MCF 10A (cell line): ENCODE results near the gene C1QL1. TPM values are rescaled to one million over a fixed set of nuclear protein-coding genes. Genes with fewer than 3 reads are reported as not detected.

Source experiments
- BruUV-seq: library from RNA; stranded (reverse); fragments of 400-500 nt; replicated peaks from 2 replicates; lab custom pipeline; 2021; lab: Mats Ljungman, UMichigan
- CTCF ChIA-PET: fragments of 300-600 bp; sonication (Branson Sonifier 250); formaldehyde crosslinking; extraction: SDS; loops from one replicate; lab custom pipeline; 2021; ENCODE audit warnings: antibody characterized with exemption, inconsistent platforms; lab: Yijun Ruan, JAX
- POLR2A ChIA-PET: fragments of 300-600, 350-650 bp; sonication (Branson Sonifier 250); formaldehyde crosslinking; extraction: SDS; loops from one replicate; lab custom pipeline; 2020; ENCODE audit warnings: antibody characterized with exemption, inconsistent platforms; lab: Yijun Ruan, JAX
- DNase-seq: peaks from one replicate; pipeline ENCODE4 v3.0.0-alpha.2; 2018; ENCODE audit not compliant: unreplicated experiment
- H3K27ac Mint-ChIP-seq: one replicate; pipeline ENCODE4 v1.8.0; 2022; ENCODE audit warnings: mild to moderate bottlenecking, low read depth, mixed read lengths; ENCODE audit not compliant: unreplicated experiment
- H3K27me3 Mint-ChIP-seq: one replicate; pipeline ENCODE4 v1.8.0; 2022; ENCODE audit warnings: mixed read lengths; ENCODE audit not compliant: insufficient read depth, unreplicated experiment
- H3K36me3 Mint-ChIP-seq: one replicate; pipeline ENCODE4 v1.8.0; 2022; ENCODE audit warnings: mild to moderate bottlenecking, moderate library complexity, mixed read lengths; ENCODE audit not compliant: insufficient read depth, unreplicated experiment
- H3K4me1 Mint-ChIP-seq: one replicate; pipeline ENCODE4 v1.8.0; 2022; ENCODE audit warnings: mixed read lengths; ENCODE audit not compliant: insufficient read depth, unreplicated experiment
- H3K4me3 Mint-ChIP-seq: one replicate; pipeline ENCODE4 v1.8.0; 2022; ENCODE audit warnings: mild to moderate bottlenecking, moderate library complexity, mixed read lengths; ENCODE audit not compliant: unreplicated experiment
- H3K9me3 Mint-ChIP-seq: one replicate; pipeline ENCODE4 v1.8.0; 2022; ENCODE audit warnings: mixed read lengths; ENCODE audit not compliant: unreplicated experiment
- intact Hi-C: fragments of 100-400 bp; cut with micrococcal nuclease; formaldehyde crosslinking; loops from 2 replicates; pipeline ENCODE4 v1.14.1; 2022
- total RNA-seq: library from RNA; stranded (reverse); gene quantifications from 2 replicates; pipeline ENCODE4 v1.2.3, GENCODE V29; 2022
- TF ChIP-seq, protein P1 (sequence below): fragments of 200-600 bp; IDR thresholded peaks from one replicate; pipeline ENCODE4 v1.8.0; 2022; ENCODE audit warnings: antibody characterized with exemption, mild to moderate bottlenecking; ENCODE audit not compliant: unreplicated experiment

The C1QL1 gene
- total RNA-seq, 1 experiment from 2014 or later: 0.96 TPM

GRCh38 chr17:44961921-44962350, 6.2 kb downstream of the C1QL1 start:
- H3K9me3 Mint-ChIP-seq: no peaks in the 10 kb centered on the region
- DNase-seq: no peak
- H3K27ac Mint-ChIP-seq: no peak overlapping the region
- no peak overlapping the region for H3K4me3 Mint-ChIP-seq
- TF ChIP-seq, protein P1, sequence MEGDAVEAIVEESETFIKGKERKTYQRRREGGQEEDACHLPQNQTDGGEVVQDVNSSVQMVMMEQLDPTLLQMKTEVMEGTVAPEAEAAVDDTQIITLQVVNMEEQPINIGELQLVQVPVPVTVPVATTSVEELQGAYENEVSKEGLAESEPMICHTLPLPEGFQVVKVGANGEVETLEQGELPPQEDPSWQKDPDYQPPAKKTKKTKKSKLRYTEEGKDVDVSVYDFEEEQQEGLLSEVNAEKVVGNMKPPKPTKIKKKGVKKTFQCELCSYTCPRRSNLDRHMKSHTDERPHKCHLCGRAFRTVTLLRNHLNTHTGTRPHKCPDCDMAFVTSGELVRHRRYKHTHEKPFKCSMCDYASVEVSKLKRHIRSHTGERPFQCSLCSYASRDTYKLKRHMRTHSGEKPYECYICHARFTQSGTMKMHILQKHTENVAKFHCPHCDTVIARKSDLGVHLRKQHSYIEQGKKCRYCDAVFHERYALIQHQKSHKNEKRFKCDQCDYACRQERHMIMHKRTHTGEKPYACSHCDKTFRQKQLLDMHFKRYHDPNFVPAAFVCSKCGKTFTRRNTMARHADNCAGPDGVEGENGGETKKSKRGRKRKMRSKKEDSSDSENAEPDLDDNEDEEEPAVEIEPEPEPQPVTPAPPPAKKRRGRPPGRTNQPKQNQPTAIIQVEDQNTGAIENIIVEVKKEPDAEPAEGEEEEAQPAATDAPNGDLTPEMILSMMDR: no peak
- intact Hi-C loops: no loop called here
- peaks cover 13% of the 10 kb centered on the region for H3K4me1 Mint-ChIP-seq
- no peaks in the 10 kb centered on the region for H3K27me3 Mint-ChIP-seq
- CTCF ChIA-PET: interaction anchor here (0.6 to 1.1 kb wide), 4 partner anchors 9 to 856 kb away, joined by 3 to 4 read pairs (median 3); no protein-coding TSS in a partner anchor
- BruUV-seq: no TSS peak
- H3K36me3 Mint-ChIP-seq: no peaks in the 10 kb centered on the region
- POLR2A ChIA-PET: interaction anchor here (0.7 to 1.1 kb wide), 3 partner anchors 9 to 53 kb away, joined by 3 to 6 read pairs (median 3); no protein-coding TSS in a partner anchor

DNA sequence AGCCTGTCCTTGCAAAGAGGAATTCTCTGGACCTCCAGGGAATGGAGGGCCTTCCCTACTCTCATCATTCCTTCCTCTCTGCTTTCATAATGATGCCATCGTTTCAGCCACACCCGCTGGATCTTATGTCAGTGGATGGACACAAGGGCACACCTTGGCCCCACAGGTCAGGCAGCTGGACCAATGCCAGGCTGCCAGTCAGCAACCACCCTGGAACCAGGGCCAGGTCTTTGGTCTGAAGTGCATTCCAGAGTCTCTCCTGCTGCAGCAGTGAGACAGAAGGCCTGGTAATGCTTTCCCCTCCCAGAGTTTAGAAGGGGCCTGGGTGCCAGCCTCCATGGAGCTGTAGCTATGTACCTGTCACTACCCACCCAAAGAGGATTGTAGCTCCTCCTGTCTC, 7.4 kb downstream of the C1QL1 start:
- H3K4me1 Mint-ChIP-seq: peaks cover 8% of the 10 kb centered on the region
- no peak overlapping the region for H3K4me3 Mint-ChIP-seq
- ChIA-PET POLR2A (interaction anchor here (1.1 kb wide), 1 partner anchor 38 kb away, joined by 3 read pairs; no protein-coding TSS in a partner anchor), CTCF (interaction anchor here (1.1 kb wide), 1 partner anchor 10 kb away, joined by 4 read pairs; no protein-coding TSS in a partner anchor)
- TF ChIP-seq, protein P1: no peak
- BruUV-seq: no TSS peak
- no peaks in the 10 kb centered on the region for H3K36me3 Mint-ChIP-seq
- intact Hi-C loops: no loop called here
- DNase-seq: peak; percentile 50
- no peaks in the 10 kb centered on the region for H3K27me3 Mint-ChIP-seq
- no peak overlapping the region for H3K27ac Mint-ChIP-seq
- no peaks in the 10 kb centered on the region for H3K9me3 Mint-ChIP-seq

GRCh38 chr17:44959821-44960531, 8.1 kb downstream of the C1QL1 start:
- no TSS peak for BruUV-seq
- CTCF ChIA-PET: no interaction called here
- H3K36me3 Mint-ChIP-seq: no peaks in the 10 kb centered on the region
- no peak overlapping the region for H3K27ac Mint-ChIP-seq
- TF ChIP-seq, protein P1: no peak
- intact Hi-C loops: no loop called here
- H3K27me3 Mint-ChIP-seq: no peaks in the 10 kb centered on the region
- POLR2A ChIA-PET: interaction anchor here (1.1 kb wide), 1 partner anchor 39 kb away, joined by 3 read pairs; no protein-coding TSS in a partner anchor
- peaks cover 6% of the 10 kb centered on the region for H3K4me1 Mint-ChIP-seq
- H3K9me3 Mint-ChIP-seq: no peaks in the 10 kb centered on the region
- H3K4me3 Mint-ChIP-seq: no peak overlapping the region
- no peak for DNase-seq
